SU-DHL-6 (cell line): ENCODE data around the gene LPIN3.

Experiments used
- H2AFZ ChIP-seq: fragments of 200-600 bp; sonication (generic); 2 replicates; pipeline ENCODE4 v1.6.1; 2014; ENCODE audit warnings: low read depth, mild to moderate bottlenecking, moderate library complexity, mixed read lengths, antibody characterized with exemption, low read length; ENCODE audit not compliant: severe bottlenecking
- H3F3A ChIP-seq: fragments of 200-600 bp; shearing (Covaris generic); 2 replicates; pipeline ENCODE4 v1.6.0; 2016; ENCODE audit warnings: antibody characterized with exemption, mild to moderate bottlenecking; ENCODE audit not compliant: insufficient read depth
- H3K27ac ChIP-seq: fragments of 200-600 bp; sonication (generic); 2 replicates; pipeline ENCODE4 v1.5.1; 2016; ENCODE audit warnings: low read depth, mild to moderate bottlenecking, low read length, moderate library complexity, mixed read lengths
- H3K27me3 ChIP-seq: fragments of 200-600 bp; sonication (generic), shearing (Covaris generic); 2 replicates; pipeline ENCODE4 v1.6.0; 2014; ENCODE audit warnings: mild to moderate bottlenecking, low read length
- H3K36me3 ChIP-seq: fragments of 200-600 bp; sonication (generic); 2 replicates; pipeline ENCODE4 v1.6.1; 2014; ENCODE audit warnings: mild to moderate bottlenecking, low read length, mixed read lengths
- H3K4me2 ChIP-seq: fragments of 300-600, 200-600 bp; shearing (Covaris generic), sonication (generic); 2 replicates; pipeline ENCODE4 v1.6.0; 2014; ENCODE audit warnings: low read length, low read depth, mild to moderate bottlenecking; ENCODE audit not compliant: poor library complexity, severe bottlenecking
- H3K4me3 ChIP-seq: fragments of 200-600 bp; sonication (generic); 2 replicates; pipeline ENCODE4 v1.5.1; 2014; ENCODE audit warnings: antibody characterized with exemption, low read length, mild to moderate bottlenecking, mixed read lengths; ENCODE audit not compliant: insufficient read depth, poor library complexity, severe bottlenecking
- H3K79me2 ChIP-seq: fragments of 200-600 bp; sonication (generic); 2 replicates; pipeline ENCODE4 v1.6.1; 2014; ENCODE audit warnings: mild to moderate bottlenecking, low read length, moderate library complexity; ENCODE audit not compliant: insufficient read depth
- H3K9ac ChIP-seq: fragments of 200-600 bp; sonication (generic); 2 replicates; pipeline ENCODE4 v1.7.0; 2014; ENCODE audit warnings: mild to moderate bottlenecking, low read length
- H3K9me2 ChIP-seq: fragments of 200-600 bp; sonication (generic); replicated peaks from 2 replicates; pipeline ENCODE4 v1.6.1; 2014; ENCODE audit warnings: low read length; ENCODE audit not compliant: insufficient read depth
- H3K9me3 ChIP-seq: fragments of 200-600 bp; sonication (generic); 2 replicates; pipeline ENCODE4 v1.6.1; 2014; ENCODE audit warnings: low read length, mixed read lengths; ENCODE audit not compliant: insufficient read depth
- H4K20me1 ChIP-seq: fragments of 200-600 bp; sonication (generic); 2 replicates; pipeline ENCODE4 v1.6.1; 2014; ENCODE audit warnings: low read depth, mild to moderate bottlenecking, antibody characterized with exemption, low read length, moderate library complexity, mixed read lengths
- EZH2phosphoT487 ChIP-seq: fragments of 200-600 bp; sonication (generic), shearing (Covaris generic); conservative IDR thresholded peaks from 2 replicates; pipeline ENCODE4 v1.6.1; 2018; ENCODE audit warnings: mild to moderate bottlenecking, antibody characterized with exemption, low read length, moderate library complexity, mixed read lengths
- TF ChIP-seq, protein P1 (sequence below): fragments of 200-600 bp; sonication (generic); IDR thresholded peaks from one replicate; pipeline ENCODE4 v1.5.1; 2017; ENCODE audit warnings: antibody characterized with exemption, mild to moderate bottlenecking, low read length, moderate library complexity; ENCODE audit not compliant: insufficient read depth, poor library complexity, severe bottlenecking

Gene LPIN3

DNA sequence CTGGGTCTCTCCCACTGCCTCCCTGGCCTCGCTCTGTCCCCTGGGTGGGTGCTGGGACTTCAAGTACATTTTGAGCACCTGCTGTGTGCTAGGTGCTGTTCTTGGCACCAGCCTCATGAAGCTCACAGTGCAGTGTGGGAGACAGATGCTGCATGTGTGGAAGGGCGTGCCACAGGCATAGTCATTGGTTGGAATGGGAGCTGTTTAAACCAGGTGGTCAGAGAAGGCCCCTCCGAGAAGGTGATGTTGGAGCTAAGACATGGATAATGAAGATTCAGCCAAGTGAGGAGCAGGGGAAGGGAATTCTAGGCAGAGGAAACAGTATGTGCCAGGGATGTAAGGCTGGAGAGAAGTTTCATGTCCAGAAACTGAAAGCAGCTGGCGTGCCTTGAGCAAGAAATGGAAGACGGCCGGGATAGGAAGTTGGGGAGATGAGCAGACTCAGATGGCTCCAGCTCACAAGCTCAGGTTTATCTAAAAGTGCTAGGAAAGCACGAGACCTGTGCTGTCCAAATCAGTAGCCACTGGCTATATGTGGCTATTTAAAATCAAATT is 9.9 kb downstream of the LPIN3 start:
- Histone ChIP-seq H3K36me3 (no peaks in the 10 kb centered on the region), H4K20me1 (no peaks in the 10 kb centered on the region), H3K9me3 (no peaks in the 10 kb centered on the region), H3K79me2 (no peaks in the 10 kb centered on the region), H3K4me2 (no peak overlapping the region), H3F3A (no peaks in the 10 kb centered on the region), H3K27ac (no peak overlapping the region), H3K27me3 (no peaks in the 10 kb centered on the region), H3K9me2 (no peaks in the 10 kb centered on the region), H3K4me3 (no peak overlapping the region), H3K9ac (no peak overlapping the region), H2AFZ (no peak overlapping the region)
- TF ChIP-seq EZH2phosphoT487: no peak
- TF ChIP-seq, protein P1, sequence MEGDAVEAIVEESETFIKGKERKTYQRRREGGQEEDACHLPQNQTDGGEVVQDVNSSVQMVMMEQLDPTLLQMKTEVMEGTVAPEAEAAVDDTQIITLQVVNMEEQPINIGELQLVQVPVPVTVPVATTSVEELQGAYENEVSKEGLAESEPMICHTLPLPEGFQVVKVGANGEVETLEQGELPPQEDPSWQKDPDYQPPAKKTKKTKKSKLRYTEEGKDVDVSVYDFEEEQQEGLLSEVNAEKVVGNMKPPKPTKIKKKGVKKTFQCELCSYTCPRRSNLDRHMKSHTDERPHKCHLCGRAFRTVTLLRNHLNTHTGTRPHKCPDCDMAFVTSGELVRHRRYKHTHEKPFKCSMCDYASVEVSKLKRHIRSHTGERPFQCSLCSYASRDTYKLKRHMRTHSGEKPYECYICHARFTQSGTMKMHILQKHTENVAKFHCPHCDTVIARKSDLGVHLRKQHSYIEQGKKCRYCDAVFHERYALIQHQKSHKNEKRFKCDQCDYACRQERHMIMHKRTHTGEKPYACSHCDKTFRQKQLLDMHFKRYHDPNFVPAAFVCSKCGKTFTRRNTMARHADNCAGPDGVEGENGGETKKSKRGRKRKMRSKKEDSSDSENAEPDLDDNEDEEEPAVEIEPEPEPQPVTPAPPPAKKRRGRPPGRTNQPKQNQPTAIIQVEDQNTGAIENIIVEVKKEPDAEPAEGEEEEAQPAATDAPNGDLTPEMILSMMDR: no peak

DNA sequence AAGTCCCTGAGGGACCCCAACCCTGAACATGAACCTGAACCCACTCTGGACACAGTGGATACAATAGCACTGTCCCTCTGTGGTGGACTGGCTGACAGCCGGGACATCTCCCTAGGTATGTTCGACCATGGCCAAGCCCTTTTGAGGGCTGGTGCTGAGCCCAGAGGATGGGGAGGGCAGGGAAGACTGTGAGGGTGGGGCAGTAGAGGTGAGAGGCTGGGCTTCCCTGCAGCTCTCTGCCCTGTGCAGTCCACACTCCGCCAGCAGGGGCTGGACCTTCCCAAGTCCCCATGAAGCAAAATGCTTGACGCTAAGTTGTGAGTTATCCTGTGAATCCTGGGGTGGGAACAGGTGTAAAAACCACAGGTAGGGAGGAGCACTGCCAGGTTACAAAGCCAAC is 11.5 kb downstream of the LPIN3 start:
- no peak overlapping the region for H3K9ac ChIP-seq
- no peaks in the 10 kb centered on the region for H3K9me3 ChIP-seq
- H3K4me2 ChIP-seq: no peak overlapping the region
- H3K9me2 ChIP-seq: no peaks in the 10 kb centered on the region
- H3K4me3 ChIP-seq: no peak overlapping the region
- H3F3A ChIP-seq: no peaks in the 10 kb centered on the region
- H2AFZ ChIP-seq: no peak overlapping the region
- no peaks in the 10 kb centered on the region for H3K79me2 ChIP-seq
- H3K27me3 ChIP-seq: no peaks in the 10 kb centered on the region
- H4K20me1 ChIP-seq: no peaks in the 10 kb centered on the region
- H3K27ac ChIP-seq: no peak overlapping the region
- TF ChIP-seq, protein P1: no peak
- TF ChIP-seq EZH2phosphoT487: no peak
- no peaks in the 10 kb centered on the region for H3K36me3 ChIP-seq

DNA sequence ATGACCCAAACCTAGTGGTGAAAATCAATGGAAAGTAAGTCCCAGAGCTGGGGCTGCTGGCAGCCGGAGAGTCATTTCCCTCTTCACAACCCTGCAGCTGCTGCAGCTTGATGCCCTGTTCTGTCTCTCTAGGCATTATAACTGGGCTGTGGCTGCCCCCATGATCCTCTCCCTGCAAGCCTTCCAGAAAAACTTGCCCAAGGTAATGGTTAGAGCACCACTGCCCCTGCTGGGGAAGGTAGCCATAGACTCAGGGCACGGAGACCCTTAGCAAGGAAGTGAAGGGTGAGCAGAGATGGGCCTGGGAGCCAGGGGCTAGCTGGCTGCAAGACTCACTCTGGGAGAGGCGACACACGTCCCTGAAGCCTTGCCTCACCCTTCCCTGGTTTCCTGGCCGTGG is 12.0 kb downstream of the LPIN3 start:
- H3K9ac ChIP-seq: no peak overlapping the region
- no peak overlapping the region for H3K4me2 ChIP-seq
- H3K36me3 ChIP-seq: no peaks in the 10 kb centered on the region
- H3K9me2 ChIP-seq: no peaks in the 10 kb centered on the region
- H3K27ac ChIP-seq: no peak overlapping the region
- H3K27me3 ChIP-seq: no peaks in the 10 kb centered on the region
- H4K20me1 ChIP-seq: no peaks in the 10 kb centered on the region
- H3K79me2 ChIP-seq: no peaks in the 10 kb centered on the region
- no peaks in the 10 kb centered on the region for H3F3A ChIP-seq
- no peak overlapping the region for H2AFZ ChIP-seq
- H3K4me3 ChIP-seq: no peak overlapping the region
- TF ChIP-seq EZH2phosphoT487: no peak
- TF ChIP-seq, protein P1: no peak
- H3K9me3 ChIP-seq: no peaks in the 10 kb centered on the region
